Neutrophil (primary cell): ENCODE measurements around the gene C5orf15.

ENCODE experiments used
- H3K27ac ChIP-seq: fragments of 200-600 bp; sonication (generic); 2 replicates; pipeline ENCODE4 v1.5.1; 2016; ENCODE audit warnings: mild to moderate bottlenecking, moderate library complexity
- H3K27me3 ChIP-seq: fragments of 200-600 bp; sonication (generic); 2 replicates; pipeline ENCODE4 v1.6.0; 2016; ENCODE audit warnings: mild to moderate bottlenecking
- H3K36me3 ChIP-seq: fragments of 200-600 bp; sonication (generic); 2 replicates; pipeline ENCODE4 v1.5.1; 2017
- H3K4me1 ChIP-seq, 2 experiments: fragments of 200-600 bp in 1 of 2; sonication (generic) in 1 of 2; 1 replicate in 1 of 2; 2 replicates in 1 of 2; pipeline versions ENCODE4 v1.5.1 to v1.6.1; 2013 to 2016; ENCODE audit warnings: low read depth in 1 of 2, low read length in 1 of 2, mild to moderate bottlenecking in 1 of 2, moderate library complexity in 1 of 2; ENCODE audit not compliant: control insufficient read depth in 1 of 2, insufficient read depth in 1 of 2
- H3K4me3 ChIP-seq, 2 experiments: fragments of 200-600 bp in 1 of 2; sonication (generic) in 1 of 2; 1 replicate in 1 of 2; 2 replicates in 1 of 2; pipeline ENCODE4 v1.5.1; 2013 to 2016; ENCODE audit warnings: low read depth in 1 of 2, low read length in 1 of 2, mild to moderate bottlenecking in 1 of 2, moderate library complexity in 1 of 2
- H3K9me3 ChIP-seq: fragments of 200-600 bp; sonication (generic); 2 replicates; pipeline ENCODE4 v1.5.1; 2016
- CTCF ChIP-seq: fragments of 200-600 bp; sonication (generic); IDR thresholded peaks from 2 replicates; pipeline ENCODE4 v1.5.1; 2016; ENCODE audit warnings: antibody characterized with exemption

C5orf15 gene

GRCh38 chr5:133974142-133974541 is 5.7 kb upstream of the C5orf15 start:
- H3K9me3 ChIP-seq: no peaks in the 10 kb centered on the region
- TF ChIP-seq CTCF: no peak
- H3K4me1 ChIP-seq: peaks cover 1 to 4% of the 10 kb centered on the region in 2 experiments
- peaks cover 30% of the 10 kb centered on the region for H3K36me3 ChIP-seq
- H3K27me3 ChIP-seq: no peaks in the 10 kb centered on the region
- no peak overlapping the region for H3K4me3 ChIP-seq
- no peak overlapping the region for H3K27ac ChIP-seq

GRCh38 chr5:133970325-133970909 is 2.0 kb upstream of the C5orf15 start:
- Histone ChIP-seq H3K4me3 (no peak overlapping the region), H3K27ac (no peak overlapping the region), H3K27me3 (no peaks in the 10 kb centered on the region)

GRCh38 chr5:133969654-133970324 is 1.4 kb upstream of the C5orf15 start:
- no peaks in the 10 kb centered on the region for H3K9me3 ChIP-seq
- H3K4me1 ChIP-seq: peaks cover 16 to 17% of the 10 kb centered on the region in 2 experiments
- no peak for TF ChIP-seq CTCF
- peaks cover 22% of the 10 kb centered on the region for H3K36me3 ChIP-seq
- H3K27me3 ChIP-seq: no peaks in the 10 kb centered on the region
- H3K27ac ChIP-seq: no peak overlapping the region
- H3K4me3 ChIP-seq: no peak overlapping the region

More at GRCh38 chr5:133970325-133970909, 2.0 kb upstream of the C5orf15 start:
- peaks cover 25% of the 10 kb centered on the region for H3K36me3 ChIP-seq
- TF ChIP-seq CTCF: no peak
- no peaks in the 10 kb centered on the region for H3K9me3 ChIP-seq
- H3K4me1 ChIP-seq: peaks cover 16 to 17% of the 10 kb centered on the region in 2 experiments

- Histone ChIP-seq H3K36me3 (peaks cover 2% of the 10 kb centered on the region), H3K27me3 (no peaks in the 10 kb centered on the region), H3K4me1 (peaks cover 16 to 17% of the 10 kb centered on the region in 2 experiments), H3K4me3 (peak overlapping the region; percentile 79 to 91), H3K9me3 (no peaks in the 10 kb centered on the region), H3K27ac (peak overlapping the region; percentile 76)
- TF ChIP-seq CTCF: no peak
Observed at GRCh38 chr5:133967698-133968203, 674 bp downstream of the C5orf15 start.

GRCh38 chr5:133967124-133967523 is 1.3 kb downstream of the C5orf15 start:
- H3K4me3 ChIP-seq: peak overlapping the region in 1 of 2 experiments; percentile 91

More at GRCh38 chr5:133967124-133967523, 1.3 kb downstream of the C5orf15 start:
- peaks cover 16 to 17% of the 10 kb centered on the region in 2 experiments for H3K4me1 ChIP-seq
- no peak overlapping the region for H3K27ac ChIP-seq
- TF ChIP-seq CTCF: no peak
- no peaks in the 10 kb centered on the region for H3K9me3 ChIP-seq
- H3K27me3 ChIP-seq: no peaks in the 10 kb centered on the region
- H3K36me3 ChIP-seq: no peaks in the 10 kb centered on the region
